Fibroblast of lung (primary cell): ENCODE data around the gene GADL1. TPM values are rescaled to one million over a fixed set of nuclear protein-coding genes. Genes with fewer than 3 reads are reported as not detected.

Source experiments
- DNase-seq, 2 donors: peaks; one replicate each; pipeline versions ENCODE4 v3.0.0 to v3.0.0-alpha.2; 2010; ENCODE audit warnings: low read depth in 2 of 2
- H2AFZ ChIP-seq: 2 replicates; pipeline ENCODE4 v1.5.1; 2012; ENCODE audit warnings: low read length, control low read depth, inconsistent platforms
- H3K27ac ChIP-seq: 2 replicates; pipeline ENCODE4 v1.5.1; 2011; ENCODE audit warnings: low read length, control low read depth; ENCODE audit not compliant: insufficient read depth
- H3K27me3 ChIP-seq: 2 replicates; pipeline ENCODE4 v1.5.1; 2011; ENCODE audit warnings: mild to moderate bottlenecking, low read length; ENCODE audit not compliant: control insufficient read depth, insufficient read depth
- H3K36me3 ChIP-seq: 2 replicates; pipeline ENCODE4 v1.5.1; 2011; ENCODE audit warnings: low read length; ENCODE audit not compliant: control insufficient read depth, insufficient read depth
- H3K4me1 ChIP-seq: 2 replicates; pipeline ENCODE4 v1.5.1; 2011; ENCODE audit warnings: low read length; ENCODE audit not compliant: control insufficient read depth, insufficient read depth; ENCODE audit errors: extremely low read depth
- H3K4me2 ChIP-seq: 2 replicates; pipeline ENCODE4 v1.5.1; 2011; ENCODE audit warnings: low read length, control low read depth; ENCODE audit not compliant: insufficient read depth; ENCODE audit errors: extremely low read depth
- H3K4me3 ChIP-seq, 4 experiments: fragments of 200-600 bp in 1 of 4; sonication (generic) in 1 of 4; replicated peaks in 1 of 4; 2 replicates each; pipeline ENCODE4 v1.5.1; 2011 to 2016; ENCODE audit warnings: low read length in 4 of 4, low read depth in 3 of 4, mild to moderate bottlenecking in 3 of 4, control low read depth in 2 of 4, inconsistent platforms in 1 of 4, mixed read lengths in 1 of 4; ENCODE audit not compliant: insufficient read depth in 1 of 4; ENCODE audit errors: control extremely low read depth in 1 of 4
- H3K79me2 ChIP-seq: 2 replicates; pipeline ENCODE4 v1.5.1; 2012; ENCODE audit warnings: mild to moderate bottlenecking, low read length, inconsistent platforms; ENCODE audit not compliant: control insufficient read depth, insufficient read depth
- H3K9ac ChIP-seq: 2 replicates; pipeline ENCODE4 v1.5.1; 2011; ENCODE audit warnings: mild to moderate bottlenecking, low read length, control low read depth; ENCODE audit not compliant: insufficient read depth
- H3K9me3 ChIP-seq: 2 replicates; pipeline ENCODE4 v1.5.1; 2012; ENCODE audit warnings: low read depth, low read length; ENCODE audit not compliant: control insufficient read depth, insufficient read depth
- H4K20me1 ChIP-seq: 2 replicates; pipeline ENCODE4 v1.5.1; 2011; ENCODE audit warnings: low read length; ENCODE audit not compliant: control insufficient read depth, insufficient read depth; ENCODE audit errors: extremely low read depth
- EZH2 ChIP-seq: IDR thresholded peaks from 2 replicates; pipeline ENCODE4 v1.5.1; 2012; ENCODE audit warnings: low read length, control low read depth, mild to moderate bottlenecking; ENCODE audit errors: missing control alignments
- polyA plus RNA-seq, 2 donors: library from polyadenylated mRNA; depleted of rRNA in 1 of 2; stranded (reverse) in 1 of 2; unstranded in 1 of 2; fragments of >200 nt; gene quantifications; 2 replicates each; pipeline ENCODE4 v1.2.1, GENCODE V29; 2011 to 2012; ENCODE audit warnings: missing spikeins in 1 of 2
- total RNA-seq: library from RNA; depleted of rRNA; stranded (reverse); fragments of >200 nt; gene quantifications from 2 replicates; pipeline ENCODE4 v1.2.1, GENCODE V29; 2014
- TF ChIP-seq, protein P1 (sequence below), 2 donors: IDR thresholded peaks in 1 of 2; conservative IDR thresholded peaks in 1 of 2; 1 replicate in 1 of 2; 2 replicates in 1 of 2; pipeline ENCODE4 v1.5.1; 2011 to 2012; ENCODE audit warnings: low read length in 2 of 2, control low read depth in 1 of 2, inconsistent platforms in 1 of 2, low read depth in 1 of 2, mild to moderate bottlenecking in 1 of 2

Gene GADL1
- total and polyA plus RNA-seq, 2 donors (not counting 1 experiment from before 2014, with no cell fraction given) = 0.18 to 3.6 TPM

DNA sequence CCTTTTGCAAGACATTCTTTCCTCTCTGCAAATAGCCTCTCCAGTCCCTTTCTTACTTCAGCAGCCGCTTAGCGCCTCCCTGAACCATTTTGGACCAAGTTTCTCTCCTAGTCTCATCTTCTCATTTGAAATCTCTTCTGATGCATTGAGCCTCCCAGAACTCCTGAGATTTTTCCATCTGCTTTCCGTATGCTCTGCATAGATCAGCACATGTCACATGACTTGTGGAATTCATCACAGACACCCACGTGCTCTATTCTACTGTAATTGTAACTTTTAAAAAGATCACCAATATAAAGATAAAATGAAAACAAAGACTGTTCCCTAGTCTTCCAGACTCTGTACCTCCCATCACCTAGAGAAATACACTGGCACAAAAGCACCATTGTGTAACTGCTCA is 100.7 kb downstream of the GADL1 start:
- Histone ChIP-seq H3K36me3 (no peaks in the 10 kb centered on the region), H3K4me2 (no peak overlapping the region), H3K9ac (no peak overlapping the region), H3K4me1 (no peaks in the 10 kb centered on the region), H3K79me2 (no peaks in the 10 kb centered on the region), H3K27ac (no peak overlapping the region), H3K4me3 (no peak overlapping the region), H4K20me1 (no peaks in the 10 kb centered on the region), H3K27me3 (no peaks in the 10 kb centered on the region), H2AFZ (no peak overlapping the region), H3K9me3 (no peaks in the 10 kb centered on the region)
- DNase-seq = no peak
- TF ChIP-seq, protein P1, sequence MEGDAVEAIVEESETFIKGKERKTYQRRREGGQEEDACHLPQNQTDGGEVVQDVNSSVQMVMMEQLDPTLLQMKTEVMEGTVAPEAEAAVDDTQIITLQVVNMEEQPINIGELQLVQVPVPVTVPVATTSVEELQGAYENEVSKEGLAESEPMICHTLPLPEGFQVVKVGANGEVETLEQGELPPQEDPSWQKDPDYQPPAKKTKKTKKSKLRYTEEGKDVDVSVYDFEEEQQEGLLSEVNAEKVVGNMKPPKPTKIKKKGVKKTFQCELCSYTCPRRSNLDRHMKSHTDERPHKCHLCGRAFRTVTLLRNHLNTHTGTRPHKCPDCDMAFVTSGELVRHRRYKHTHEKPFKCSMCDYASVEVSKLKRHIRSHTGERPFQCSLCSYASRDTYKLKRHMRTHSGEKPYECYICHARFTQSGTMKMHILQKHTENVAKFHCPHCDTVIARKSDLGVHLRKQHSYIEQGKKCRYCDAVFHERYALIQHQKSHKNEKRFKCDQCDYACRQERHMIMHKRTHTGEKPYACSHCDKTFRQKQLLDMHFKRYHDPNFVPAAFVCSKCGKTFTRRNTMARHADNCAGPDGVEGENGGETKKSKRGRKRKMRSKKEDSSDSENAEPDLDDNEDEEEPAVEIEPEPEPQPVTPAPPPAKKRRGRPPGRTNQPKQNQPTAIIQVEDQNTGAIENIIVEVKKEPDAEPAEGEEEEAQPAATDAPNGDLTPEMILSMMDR (conservative IDR thresholded peaks at IDR 0.05 in 1 of 2, IDR thresholded peaks at IDR 0.05 in 1 of 2; ENCODE audit: low read depth in 1 of 2, low read length in 2 of 2) = no peak
- TF ChIP-seq EZH2 = no peak

DNA sequence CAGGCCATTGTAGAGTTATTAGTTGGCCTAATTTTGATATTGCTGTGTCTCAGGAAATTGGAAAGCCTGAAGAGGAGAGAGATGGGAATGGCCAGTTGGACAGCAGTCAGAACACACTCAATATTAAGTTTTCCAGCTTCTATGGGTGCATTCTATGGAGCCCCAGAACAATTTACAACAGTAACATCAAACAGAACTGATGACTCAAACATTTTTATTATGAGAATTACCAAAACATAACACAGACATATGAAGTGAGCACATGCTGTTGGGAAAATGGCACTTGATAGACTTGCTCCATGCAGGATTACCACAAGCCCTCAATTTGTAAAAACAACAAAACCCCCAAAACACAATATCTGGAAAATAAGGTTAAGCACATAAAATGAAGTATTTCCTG is 104.3 kb downstream of the GADL1 start:
- Histone ChIP-seq H2AFZ (no peak overlapping the region), H3K27ac (no peak overlapping the region), H3K27me3 (no peaks in the 10 kb centered on the region), H3K9me3 (no peaks in the 10 kb centered on the region), H3K4me2 (no peak overlapping the region), H3K4me3 (no peak overlapping the region), H4K20me1 (no peaks in the 10 kb centered on the region), H3K9ac (no peak overlapping the region), H3K79me2 (no peaks in the 10 kb centered on the region), H3K4me1 (no peaks in the 10 kb centered on the region), H3K36me3 (no peaks in the 10 kb centered on the region)
- no peak for DNase-seq
- TF ChIP-seq EZH2 = no peak
- TF ChIP-seq, protein P1 (conservative IDR thresholded peaks at IDR 0.05 in 1 of 2, IDR thresholded peaks at IDR 0.05 in 1 of 2; ENCODE audit: low read depth in 1 of 2, low read length in 2 of 2) = no peak

DNA sequence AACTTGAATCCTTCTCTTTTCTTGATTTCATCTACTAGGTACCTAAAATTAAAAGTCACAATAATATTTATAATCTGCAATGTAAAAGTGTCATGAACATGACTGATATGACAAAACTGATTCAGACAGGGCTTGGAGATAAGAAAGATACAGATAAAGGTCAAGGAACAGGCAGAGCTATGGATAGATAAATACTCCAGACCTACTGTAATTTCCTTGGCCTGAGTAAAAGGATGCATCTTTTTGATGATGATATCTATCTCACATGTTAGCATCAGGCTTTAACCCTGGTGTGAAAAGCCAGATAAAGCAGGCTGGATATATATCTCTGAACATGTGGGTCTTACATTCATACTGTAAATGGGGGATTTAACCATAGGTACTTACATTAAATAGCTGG is 108.1 kb downstream of the GADL1 start:
- H3K36me3 ChIP-seq = no peaks in the 10 kb centered on the region
- H3K9ac ChIP-seq = no peak overlapping the region
- H3K4me1 ChIP-seq = no peaks in the 10 kb centered on the region
- TF ChIP-seq, protein P1 (conservative IDR thresholded peaks at IDR 0.05 in 1 of 2, IDR thresholded peaks at IDR 0.05 in 1 of 2; ENCODE audit: low read depth in 1 of 2, low read length in 2 of 2) = no peak
- TF ChIP-seq EZH2 = no peak
- no peak overlapping the region for H3K4me2 ChIP-seq
- DNase-seq = no peak
- H3K79me2 ChIP-seq = no peaks in the 10 kb centered on the region
- no peak overlapping the region for H3K4me3 ChIP-seq
- no peaks in the 10 kb centered on the region for H3K9me3 ChIP-seq
- H3K27ac ChIP-seq = no peak overlapping the region
- no peak overlapping the region for H2AFZ ChIP-seq
- H3K27me3 ChIP-seq = no peaks in the 10 kb centered on the region
- H4K20me1 ChIP-seq = no peaks in the 10 kb centered on the region
